Osteoblast (primary cell): ENCODE measurements around the gene ATXN10. TPM values are rescaled to one million over a fixed set of nuclear protein-coding genes. Genes with fewer than 3 reads are reported as not detected.

Source experiments
- DNase-seq: peaks from one replicate; pipeline ENCODE4 v3.0.0; 2011; ENCODE audit warnings: low spot score, mixed read lengths; ENCODE audit not compliant: insufficient read length; ENCODE audit errors: missing footprints
- H2AFZ ChIP-seq: 2 replicates; pipeline ENCODE4 v1.6.0; 2011; ENCODE audit warnings: mild to moderate bottlenecking, low read length
- H3K27ac ChIP-seq: 2 replicates; pipeline ENCODE4 v1.5.1; 2011; ENCODE audit warnings: mild to moderate bottlenecking, low read depth, low read length, moderate library complexity
- H3K27me3 ChIP-seq: 2 replicates; pipeline ENCODE4 v1.6.0; 2012; ENCODE audit warnings: mild to moderate bottlenecking, control low read depth, inconsistent platforms, low read length, moderate library complexity; ENCODE audit not compliant: insufficient read depth
- H3K36me3 ChIP-seq: 2 replicates; pipeline ENCODE4 v1.5.1; 2011; ENCODE audit warnings: mild to moderate bottlenecking, low read length, control low read depth, moderate library complexity; ENCODE audit not compliant: insufficient read depth
- H3K4me1 ChIP-seq: 2 replicates; pipeline ENCODE4 v1.5.1; 2011; ENCODE audit warnings: mild to moderate bottlenecking, low read length, control low read depth, moderate library complexity; ENCODE audit not compliant: insufficient read depth
- H3K4me2 ChIP-seq: 2 replicates; pipeline ENCODE4 v1.6.0; 2011; ENCODE audit warnings: mild to moderate bottlenecking, low read length; ENCODE audit not compliant: insufficient read depth
- H3K4me3 ChIP-seq: fragments of 200-600 bp; sonication (generic); 3 replicates; pipeline ENCODE4 v1.5.1; 2012; ENCODE audit warnings: mild to moderate bottlenecking, low read length, inconsistent platforms; ENCODE audit not compliant: insufficient read depth
- H3K79me2 ChIP-seq: 2 replicates; pipeline ENCODE4 v1.6.0; 2012; ENCODE audit warnings: mild to moderate bottlenecking, low read length, control low read depth, inconsistent platforms; ENCODE audit not compliant: insufficient read depth
- H3K9me3 ChIP-seq: 2 replicates; pipeline ENCODE4 v1.5.1; 2011; ENCODE audit warnings: low read depth, low read length, control low read depth
- H4K20me1 ChIP-seq: 2 replicates; pipeline ENCODE4 v1.6.0; 2012; ENCODE audit warnings: mild to moderate bottlenecking, low read length, control low read depth; ENCODE audit not compliant: insufficient read depth
- total RNA-seq: library from RNA; depleted of rRNA; stranded (reverse); fragments of >200 nt; gene quantifications from 2 replicates; pipeline ENCODE4 v1.2.3, GENCODE V29; 2012
- TF ChIP-seq, protein P1 (sequence below): IDR thresholded peaks from 2 replicates; pipeline ENCODE4 v1.5.1; 2011; ENCODE audit warnings: mild to moderate bottlenecking, low read depth, low read length, moderate library complexity; ENCODE audit errors: extremely low read depth

The ATXN10 gene
- total RNA-seq, 1 donor, result 138 TPM

- peaks cover 83% of the 10 kb centered on the region for H3K79me2 ChIP-seq
These were observed 72.8 kb downstream of the ATXN10 start for GRCh38 chr22:45744442-45744841.

DNA sequence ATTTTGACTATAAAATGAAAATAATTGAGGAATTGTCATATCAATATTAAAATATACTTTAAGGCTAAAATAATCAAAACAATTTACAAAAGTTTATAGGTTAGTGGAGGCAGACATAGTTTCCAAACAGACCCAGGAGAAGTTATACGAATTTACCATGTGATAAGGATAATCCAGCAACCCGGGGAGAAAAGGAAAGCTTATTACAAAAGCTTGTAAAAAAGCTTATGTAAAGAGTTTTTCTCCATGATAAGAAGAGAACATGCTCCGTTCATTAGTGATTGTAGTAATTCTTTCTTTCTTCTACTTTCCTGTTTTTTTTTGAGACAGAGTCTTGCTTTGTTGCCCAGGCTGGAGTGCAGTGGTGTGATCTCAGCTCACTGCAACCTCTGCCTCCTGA lies 79.0 kb downstream of the ATXN10 start:
- Histone ChIP-seq H3K79me2 (peaks cover 68% of the 10 kb centered on the region), H3K27ac (no peak overlapping the region), H3K36me3 (peaks cover 39% of the 10 kb centered on the region), H3K27me3 (no peaks in the 10 kb centered on the region), H2AFZ (no peak overlapping the region), H3K4me1 (no peaks in the 10 kb centered on the region), H3K4me2 (no peak overlapping the region), H3K9me3 (no peaks in the 10 kb centered on the region), H3K4me3 (no peak overlapping the region), H4K20me1 (peaks cover 9% of the 10 kb centered on the region)
- TF ChIP-seq, protein P1, sequence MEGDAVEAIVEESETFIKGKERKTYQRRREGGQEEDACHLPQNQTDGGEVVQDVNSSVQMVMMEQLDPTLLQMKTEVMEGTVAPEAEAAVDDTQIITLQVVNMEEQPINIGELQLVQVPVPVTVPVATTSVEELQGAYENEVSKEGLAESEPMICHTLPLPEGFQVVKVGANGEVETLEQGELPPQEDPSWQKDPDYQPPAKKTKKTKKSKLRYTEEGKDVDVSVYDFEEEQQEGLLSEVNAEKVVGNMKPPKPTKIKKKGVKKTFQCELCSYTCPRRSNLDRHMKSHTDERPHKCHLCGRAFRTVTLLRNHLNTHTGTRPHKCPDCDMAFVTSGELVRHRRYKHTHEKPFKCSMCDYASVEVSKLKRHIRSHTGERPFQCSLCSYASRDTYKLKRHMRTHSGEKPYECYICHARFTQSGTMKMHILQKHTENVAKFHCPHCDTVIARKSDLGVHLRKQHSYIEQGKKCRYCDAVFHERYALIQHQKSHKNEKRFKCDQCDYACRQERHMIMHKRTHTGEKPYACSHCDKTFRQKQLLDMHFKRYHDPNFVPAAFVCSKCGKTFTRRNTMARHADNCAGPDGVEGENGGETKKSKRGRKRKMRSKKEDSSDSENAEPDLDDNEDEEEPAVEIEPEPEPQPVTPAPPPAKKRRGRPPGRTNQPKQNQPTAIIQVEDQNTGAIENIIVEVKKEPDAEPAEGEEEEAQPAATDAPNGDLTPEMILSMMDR, result no peak
- DNase-seq, result no peak

More at GRCh38 chr22:45744442-45744841, 72.8 kb downstream of the ATXN10 start:
- H3K4me3 ChIP-seq, result no peak overlapping the region
- no peak overlapping the region for H3K4me2 ChIP-seq
- H3K4me1 ChIP-seq, result peaks cover 24% of the 10 kb centered on the region
- no peak overlapping the region for H2AFZ ChIP-seq
- DNase-seq, result no peak
- no peaks in the 10 kb centered on the region for H3K9me3 ChIP-seq
- H3K27ac ChIP-seq, result no peak overlapping the region
- TF ChIP-seq, protein P1, result no peak
- H3K27me3 ChIP-seq, result no peaks in the 10 kb centered on the region
- peaks cover 22% of the 10 kb centered on the region for H4K20me1 ChIP-seq
- H3K36me3 ChIP-seq, result peaks cover 61% of the 10 kb centered on the region

- Histone ChIP-seq H3K79me2 (peaks cover 71% of the 10 kb centered on the region), H3K9me3 (no peaks in the 10 kb centered on the region), H4K20me1 (peaks cover 13% of the 10 kb centered on the region), H3K4me3 (no peak overlapping the region), H3K4me1 (no peaks in the 10 kb centered on the region), H3K27ac (no peak overlapping the region), H3K27me3 (no peaks in the 10 kb centered on the region), H2AFZ (no peak overlapping the region), H3K36me3 (peaks cover 34% of the 10 kb centered on the region), H3K4me2 (no peak overlapping the region)
- TF ChIP-seq, protein P1, result no peak
- no peak for DNase-seq
These were observed 80.4 kb downstream of the ATXN10 start for GRCh38 chr22:45752036-45752435.

DNA sequence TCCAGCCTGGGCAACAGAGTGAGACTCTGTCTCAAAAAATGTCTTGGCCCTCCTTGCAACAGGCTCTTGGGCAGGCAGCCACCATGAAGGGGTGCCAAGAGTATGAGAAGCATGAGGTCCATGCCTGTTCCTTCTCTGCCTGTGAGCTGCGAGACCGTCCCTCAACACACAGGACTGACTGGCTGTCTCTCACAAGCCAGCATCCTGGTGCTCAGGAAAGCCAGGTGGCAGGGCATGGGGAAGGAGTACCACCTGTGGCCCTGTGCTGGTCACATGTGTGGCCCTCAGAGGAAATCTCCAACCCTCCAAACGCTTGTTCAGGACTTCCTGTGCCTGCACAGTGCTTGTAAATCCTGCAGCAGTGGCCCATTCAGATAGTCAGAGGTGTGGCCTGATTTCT lies 83.2 kb downstream of the ATXN10 start:
- TF ChIP-seq, protein P1, result no peak
- DNase-seq, result no peak
- Histone ChIP-seq H3K27me3 (no peaks in the 10 kb centered on the region), H3K9me3 (no peaks in the 10 kb centered on the region), H3K4me3 (no peak overlapping the region), H3K4me1 (no peaks in the 10 kb centered on the region), H3K79me2 (peaks cover 66% of the 10 kb centered on the region), H4K20me1 (peaks cover 10% of the 10 kb centered on the region), H2AFZ (no peak overlapping the region), H3K27ac (no peak overlapping the region), H3K4me2 (no peak overlapping the region), H3K36me3 (peaks cover 22% of the 10 kb centered on the region)
